ENCODE results near the gene GLI3. TPM values are rescaled to one million over a fixed set of nuclear protein-coding genes. Genes with fewer than 3 reads are reported as not detected.

The GLI3 gene
- total RNA-seq, 1 donor from 2014 or later, result 9.0 TPM

- no peak for TF ChIP-seq CTCF (IDR thresholded peaks at IDR 0.05; ENCODE audit: unreplicated experiment)
- peaks cover 40% of the 10 kb centered on the region for H3K27me3 Mint-ChIP-seq
- peak overlapping the region; percentile 74 for H3K27ac Mint-ChIP-seq
- no peak overlapping the region for H3K4me3 Mint-ChIP-seq (ENCODE audit: low read depth)
- DNase-seq (ENCODE audit: low spot score, unreplicated experiment), result no peak
- H3K4me1 Mint-ChIP-seq (ENCODE audit: low read depth), result peaks cover 1% of the 10 kb centered on the region
- H3K36me3 Mint-ChIP-seq (ENCODE audit: insufficient read depth), result no peaks in the 10 kb centered on the region
- no peaks in the 10 kb centered on the region for H3K9me3 Mint-ChIP-seq (ENCODE audit: low read depth)
Measured at GRCh38 chr7:41992881-41993867, 243.8 kb downstream of the GLI3 start.

- no peak overlapping the region for H3K27ac Mint-ChIP-seq
- no peaks in the 10 kb centered on the region for H3K36me3 Mint-ChIP-seq (ENCODE audit: insufficient read depth)
- H3K9me3 Mint-ChIP-seq (ENCODE audit: low read depth), result no peaks in the 10 kb centered on the region
- no peak for TF ChIP-seq CTCF (IDR thresholded peaks at IDR 0.05; ENCODE audit: unreplicated experiment)
- no peak overlapping the region for H3K4me3 Mint-ChIP-seq (ENCODE audit: low read depth)
- no peak for DNase-seq (ENCODE audit: low spot score, unreplicated experiment)
- H3K4me1 Mint-ChIP-seq (ENCODE audit: low read depth), result no peaks in the 10 kb centered on the region
- peaks cover 42% of the 10 kb centered on the region for H3K27me3 Mint-ChIP-seq
Measured at GRCh38 chr7:41984888-41985287, 252.1 kb downstream of the GLI3 start.

GRCh38 chr7:41981046-41982040 is 255.7 kb downstream of the GLI3 start:
- H3K4me1 Mint-ChIP-seq (ENCODE audit: low read depth), result no peaks in the 10 kb centered on the region
- no peaks in the 10 kb centered on the region for H3K9me3 Mint-ChIP-seq (ENCODE audit: low read depth)
- TF ChIP-seq CTCF (IDR thresholded peaks at IDR 0.05; ENCODE audit: unreplicated experiment), result no peak
- no peak overlapping the region for H3K27ac Mint-ChIP-seq
- no peak for DNase-seq (ENCODE audit: low spot score, unreplicated experiment)
- H3K36me3 Mint-ChIP-seq (ENCODE audit: insufficient read depth), result no peaks in the 10 kb centered on the region
- peaks cover 62% of the 10 kb centered on the region for H3K27me3 Mint-ChIP-seq
- no peak overlapping the region for H3K4me3 Mint-ChIP-seq (ENCODE audit: low read depth)

- no peak for DNase-seq (ENCODE audit: low spot score, unreplicated experiment)
- Mint-ChIP-seq H3K4me3 (ENCODE audit: low read depth) (no peak overlapping the region), H3K27ac (no peak overlapping the region), H3K4me1 (ENCODE audit: low read depth) (no peaks in the 10 kb centered on the region), H3K27me3 (peaks cover 66% of the 10 kb centered on the region), H3K36me3 (ENCODE audit: insufficient read depth) (no peaks in the 10 kb centered on the region), H3K9me3 (ENCODE audit: low read depth) (no peaks in the 10 kb centered on the region)
- TF ChIP-seq CTCF (IDR thresholded peaks at IDR 0.05; ENCODE audit: unreplicated experiment), result peak; percentile 82
Measured at GRCh38 chr7:41979834-41980307, 257.1 kb downstream of the GLI3 start.

- Mint-ChIP-seq H3K27me3 (peaks cover 62% of the 10 kb centered on the region), H3K4me3 (ENCODE audit: low read depth) (no peak overlapping the region), H3K36me3 (ENCODE audit: insufficient read depth) (no peaks in the 10 kb centered on the region), H3K4me1 (ENCODE audit: low read depth) (no peaks in the 10 kb centered on the region), H3K9me3 (ENCODE audit: low read depth) (no peaks in the 10 kb centered on the region), H3K27ac (no peak overlapping the region)
- no peak for DNase-seq (ENCODE audit: low spot score, unreplicated experiment)
- TF ChIP-seq CTCF (IDR thresholded peaks at IDR 0.05; ENCODE audit: unreplicated experiment), result no peak
Measured at GRCh38 chr7:41978858-41979257, 258.2 kb downstream of the GLI3 start.
